ENCODE measurements around the gene PLEKHA3.

GRCh38 chr2:178498137-178498536 lies 17.9 kb downstream of the PLEKHA3 start:
- TF ChIP-seq POLR2AphosphoS5 (IDR thresholded peaks at IDR 0.05; ENCODE audit: low read depth), result no peak
- no peak for TF ChIP-seq CTCF (conservative IDR thresholded peaks at IDR 0.05; ENCODE audit: low read depth in 2 of 2)
- no peak for TF ChIP-seq CREB1 (CRISPR knock-in tag; IDR thresholded peaks at IDR 0.05; ENCODE audit: low read depth)
- TF ChIP-seq REST (IDR thresholded peaks at IDR 0.05; ENCODE audit: unreplicated experiment), result no peak
- TF ChIP-seq ZNF114 (CRISPR knock-in tag; IDR thresholded peaks at IDR 0.05), result no peak
- no peak for TF ChIP-seq EZH2 (IDR thresholded peaks at IDR 0.05; ENCODE audit: low read depth, unreplicated experiment)
- TF ChIP-seq EZH2phosphoT487 (IDR thresholded peaks at IDR 0.05; ENCODE audit: unreplicated experiment), result no peak
- TF ChIP-seq JUNB (IDR thresholded peaks at IDR 0.05; ENCODE audit: unreplicated experiment), result no peak
- no peak for TF ChIP-seq STAT1 (IDR thresholded peaks at IDR 0.05; ENCODE audit: unreplicated experiment)
- TF ChIP-seq ZNF331 (CRISPR knock-in tag; IDR thresholded peaks at IDR 0.05; ENCODE audit: low read depth), result no peak
- TF ChIP-seq ETS1 (IDR thresholded peaks at IDR 0.05), result no peak

Measured in GM23338 (cell line).